Left lung (tissue), 10 donors: ENCODE data around the gene PPY. TPM values are rescaled to one million over a fixed set of nuclear protein-coding genes. Genes with fewer than 3 reads are reported as not detected.

Source experiments
- ATAC-seq: fragments of 200-7000 bp; cut with Tn5 transposase; one replicate; pipeline ENCODE4 v1.9.1; 2020; ENCODE audit warnings: moderate library complexity
- DNase-seq, 4 donors: peaks; one replicate each; pipeline ENCODE4 v3.0.0-alpha.2; 2013 to 2020
- H3K27ac ChIP-seq, 2 donors: fragments of 200-600 bp; sonication (generic) in 1 of 2; one replicate each; pipeline versions ENCODE4 v1.5.0 to v1.8.0; 2020 to 2021
- H3K27me3 ChIP-seq, 2 donors: fragments of 200-600 bp; sonication (generic) in 1 of 2; one replicate each; pipeline versions ENCODE4 v1.5.0 to v1.8.0; 2020 to 2021
- H3K36me3 ChIP-seq, 2 donors: fragments of 200-600 bp; sonication (generic) in 1 of 2; one replicate each; pipeline versions ENCODE4 v1.5.0 to v1.8.0; 2020 to 2021
- H3K4me1 ChIP-seq, 2 donors: fragments of 200-600 bp; one replicate each; pipeline ENCODE4 v1.8.0; 2021
- H3K4me3 ChIP-seq, 2 donors: fragments of 200-600 bp; sonication (generic) in 1 of 2; one replicate each; pipeline versions ENCODE4 v1.5.0 to v1.8.0; 2020 to 2021; ENCODE audit warnings: mild to moderate bottlenecking in 1 of 2
- H3K9me3 ChIP-seq, 2 donors: fragments of 200-600 bp; sonication (generic) in 1 of 2; one replicate each; pipeline versions ENCODE4 v1.5.0 to v1.8.0; 2020 to 2021
- CTCF ChIP-seq, 2 donors: fragments of 200-600 bp; sonication (generic) in 1 of 2; IDR thresholded peaks; one replicate each; pipeline versions ENCODE4 v1.5.0 to v1.8.0; 2021; ENCODE audit warnings: antibody characterized with exemption in 2 of 2
- intact Hi-C, 2 donors: fragments of 100-400 bp; cut with DNase I; formaldehyde crosslinking; loops; one replicate each; pipeline versions ENCODE4 v1.11.2 to v1.14.2; 2022
- polyA plus RNA-seq, 6 donors: library from polyadenylated mRNA; unstranded; fragments of 120-200 nt; gene quantifications; one replicate each; pipeline ENCODE4 v1.2.1, GENCODE V29; 2013; ENCODE audit not compliant: insufficient read length in 6 of 6
- total RNA-seq, 2 donors: library from RNA; stranded (reverse); fragmentation: NEBNext Ultra II Directional; extraction: Animal tissue kit (Norgen Biotek cat#: 25700); gene quantifications; one replicate each; pipeline ENCODE4 v1.2.1, GENCODE V29; 2021
- donor health status: DM: no; HTN: yes; CAD: no.
- donor health status: DM: no; HTN: no; CAD: no.

Gene PPY
- total and polyA plus RNA-seq, 8 donors = 0.36 to 4.9 (median 1.5) TPM; not detected in 2

- no peaks in the 10 kb centered on the region for H3K9me3 ChIP-seq
- no peak overlapping the region for H3K27ac ChIP-seq
- no peak for DNase-seq
- H3K36me3 ChIP-seq = no peaks in the 10 kb centered on the region
- ATAC-seq = peak; percentile 59
- H3K4me1 ChIP-seq = peaks cover 0 to 12% of the 10 kb centered on the region in 2 donors
- intact Hi-C loops = no loop called here
- peak overlapping the region; percentile 33 to 39 for H3K4me3 ChIP-seq
- H3K27me3 ChIP-seq = peaks cover 27 to 90% of the 10 kb centered on the region in 2 donors
- TF ChIP-seq CTCF (IDR thresholded peaks at IDR 0.05) = no peak
Observed at GRCh38 chr17:43984521-43984920, 42.2 kb upstream of the PPY start.

GRCh38 chr17:43983515-43984411 lies 41.5 kb upstream of the PPY start:
- Histone ChIP-seq H3K9me3 (no peaks in the 10 kb centered on the region), H3K4me1 (peaks cover 0 to 12% of the 10 kb centered on the region in 2 donors), H3K27me3 (peaks cover 27 to 92% of the 10 kb centered on the region in 2 donors), H3K36me3 (no peaks in the 10 kb centered on the region), H3K4me3 (peak overlapping the region; percentile 33 to 39), H3K27ac (no peak overlapping the region)
- intact Hi-C loops = no loop called here
- ATAC-seq (peak; percentile 91), DNase-seq (peak in 2 of 4 donors; percentile 68 to 83)
- TF ChIP-seq CTCF (IDR thresholded peaks at IDR 0.05) = peak in 1 of 2 donors; percentile 22

GRCh38 chr17:43983196-43983514 lies 40.9 kb upstream of the PPY start:
- Histone ChIP-seq H3K4me3 (peak overlapping the region in 1 of 2 donors; percentile 39), H3K27me3 (peaks cover 27 to 92% of the 10 kb centered on the region in 2 donors), H3K9me3 (no peaks in the 10 kb centered on the region), H3K27ac (no peak overlapping the region), H3K4me1 (peaks cover 0 to 12% of the 10 kb centered on the region in 2 donors), H3K36me3 (no peaks in the 10 kb centered on the region)
- TF ChIP-seq CTCF (IDR thresholded peaks at IDR 0.05) = no peak
- DNase-seq (no peak), ATAC-seq (no peak)
- intact Hi-C loops = no loop called here

- intact Hi-C loops = no loop called here
- Histone ChIP-seq H3K36me3 (no peaks in the 10 kb centered on the region), H3K27ac (no peak overlapping the region), H3K4me3 (no peak overlapping the region), H3K4me1 (peaks cover 0 to 12% of the 10 kb centered on the region in 2 donors), H3K9me3 (no peaks in the 10 kb centered on the region), H3K27me3 (peaks cover 27 to 90% of the 10 kb centered on the region in 2 donors)
- no peak for TF ChIP-seq CTCF (IDR thresholded peaks at IDR 0.05)
- ATAC-seq (no peak), DNase-seq (no peak)
Observed at GRCh38 chr17:43982171-43982570, 39.9 kb upstream of the PPY start.

GRCh38 chr17:43979671-43980070 lies 37.4 kb upstream of the PPY start:
- ATAC-seq = no peak
- Histone ChIP-seq H3K4me3 (no peak overlapping the region), H3K4me1 (peaks cover 0 to 12% of the 10 kb centered on the region in 2 donors), H3K9me3 (no peaks in the 10 kb centered on the region), H3K27me3 (peaks cover 21 to 76% of the 10 kb centered on the region in 2 donors), H3K36me3 (no peaks in the 10 kb centered on the region), H3K27ac (no peak overlapping the region)
- DNase-seq = no peak
- TF ChIP-seq CTCF (IDR thresholded peaks at IDR 0.05) = no peak
- intact Hi-C loops = no loop called here
